AG09309 (cell line): ENCODE data around the gene ADGRB2.

Experiments used
- DNase-seq: peaks from one replicate; pipeline ENCODE4 v3.0.0-alpha.2; 2010; ENCODE audit warnings: low read depth
- H3K4me3 ChIP-seq: 2 replicates; pipeline ENCODE4 v1.5.1; 2011; ENCODE audit warnings: mild to moderate bottlenecking, low read depth, low read length, moderate library complexity; ENCODE audit not compliant: control insufficient read depth
- TF ChIP-seq, protein P1 (sequence below): IDR thresholded peaks from 2 replicates; pipeline ENCODE4 v1.5.1; 2011; ENCODE audit warnings: mild to moderate bottlenecking, low read depth, low read length, inconsistent platforms; ENCODE audit not compliant: insufficient read depth, control insufficient read depth; ENCODE audit errors: missing control alignments

The ADGRB2 gene

DNA sequence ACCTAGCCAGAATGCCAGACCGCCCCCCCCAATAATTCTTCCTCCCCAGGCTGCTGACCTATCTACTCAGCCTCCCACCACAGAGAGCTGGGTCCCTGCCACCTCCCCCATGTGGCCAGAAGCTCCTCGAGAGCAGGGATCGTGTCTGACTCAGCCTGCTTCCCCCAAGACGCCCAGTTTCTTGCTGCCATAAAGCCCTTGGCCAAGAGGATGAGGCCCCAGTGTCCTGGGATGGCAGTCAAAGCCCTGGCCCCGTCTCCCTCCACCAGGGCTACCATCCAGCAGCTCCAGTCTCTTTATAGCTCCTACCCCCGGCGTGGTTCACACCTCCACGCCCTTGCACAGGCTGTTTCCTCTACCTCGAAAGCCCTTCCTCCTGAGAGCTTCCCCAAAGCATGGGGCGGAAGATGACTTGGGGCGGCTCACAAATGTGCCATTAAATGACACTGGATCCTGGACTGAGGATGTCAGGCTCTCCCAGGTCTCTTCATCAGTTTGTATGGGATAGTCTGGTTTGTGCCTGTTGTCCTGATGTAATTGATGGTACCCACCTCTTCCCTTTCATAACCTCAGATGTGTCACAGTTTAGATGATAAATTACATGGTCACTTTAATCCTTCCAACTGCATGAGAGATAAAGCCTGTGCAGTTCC, 13.2 kb downstream of the ADGRB2 start:
- H3K4me3 ChIP-seq, result no peak overlapping the region
- TF ChIP-seq, protein P1, sequence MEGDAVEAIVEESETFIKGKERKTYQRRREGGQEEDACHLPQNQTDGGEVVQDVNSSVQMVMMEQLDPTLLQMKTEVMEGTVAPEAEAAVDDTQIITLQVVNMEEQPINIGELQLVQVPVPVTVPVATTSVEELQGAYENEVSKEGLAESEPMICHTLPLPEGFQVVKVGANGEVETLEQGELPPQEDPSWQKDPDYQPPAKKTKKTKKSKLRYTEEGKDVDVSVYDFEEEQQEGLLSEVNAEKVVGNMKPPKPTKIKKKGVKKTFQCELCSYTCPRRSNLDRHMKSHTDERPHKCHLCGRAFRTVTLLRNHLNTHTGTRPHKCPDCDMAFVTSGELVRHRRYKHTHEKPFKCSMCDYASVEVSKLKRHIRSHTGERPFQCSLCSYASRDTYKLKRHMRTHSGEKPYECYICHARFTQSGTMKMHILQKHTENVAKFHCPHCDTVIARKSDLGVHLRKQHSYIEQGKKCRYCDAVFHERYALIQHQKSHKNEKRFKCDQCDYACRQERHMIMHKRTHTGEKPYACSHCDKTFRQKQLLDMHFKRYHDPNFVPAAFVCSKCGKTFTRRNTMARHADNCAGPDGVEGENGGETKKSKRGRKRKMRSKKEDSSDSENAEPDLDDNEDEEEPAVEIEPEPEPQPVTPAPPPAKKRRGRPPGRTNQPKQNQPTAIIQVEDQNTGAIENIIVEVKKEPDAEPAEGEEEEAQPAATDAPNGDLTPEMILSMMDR, result no peak
- DNase-seq, result peak; percentile 24

DNA sequence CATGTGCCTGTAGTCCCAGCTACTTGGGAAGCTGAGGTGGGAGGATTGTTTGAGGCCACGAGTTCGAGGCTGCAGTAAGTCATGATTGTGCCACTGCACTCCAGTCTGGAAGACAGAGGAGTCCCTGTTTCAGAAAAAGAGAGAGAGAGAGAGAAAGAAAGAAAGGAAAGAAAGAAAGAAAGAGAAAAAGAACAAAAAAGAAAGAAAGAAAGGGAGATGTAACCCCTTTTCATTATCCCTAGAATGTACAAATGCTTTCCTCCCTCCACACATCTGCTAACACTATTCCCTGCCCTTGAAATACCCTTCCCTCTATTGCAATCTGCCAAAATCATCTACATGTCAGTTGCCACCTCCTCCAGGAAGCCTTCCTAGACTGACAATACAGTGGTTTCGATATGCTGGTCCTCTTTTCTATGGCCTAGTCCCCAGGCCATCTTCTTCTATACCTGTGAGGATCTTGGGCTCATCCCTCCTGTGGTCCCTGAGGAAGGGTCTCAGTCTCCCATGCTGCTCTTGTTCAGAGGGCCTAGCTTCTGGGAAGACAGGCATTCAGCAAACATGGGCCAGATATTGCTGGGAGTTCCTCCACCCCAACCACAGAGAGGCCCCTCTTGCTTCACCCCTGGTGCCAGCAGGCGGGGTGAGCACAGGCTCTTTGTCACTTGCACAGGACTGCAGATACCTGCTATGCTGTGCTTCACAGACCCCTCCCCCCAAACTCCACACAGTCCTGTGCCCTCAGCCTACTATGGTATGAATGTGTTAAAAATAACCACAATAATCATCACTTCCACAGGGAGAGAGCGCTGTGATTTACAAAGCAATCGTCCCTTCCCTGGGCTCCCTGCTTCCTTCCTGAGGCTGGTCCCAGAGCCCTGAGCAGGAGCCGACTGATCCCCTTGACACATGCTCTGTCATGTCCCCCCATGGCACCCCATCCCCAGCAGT, 14.1 kb downstream of the ADGRB2 start:
- H3K4me3 ChIP-seq, result no peak overlapping the region
- TF ChIP-seq, protein P1, result no peak
- DNase-seq, result no peak

DNA sequence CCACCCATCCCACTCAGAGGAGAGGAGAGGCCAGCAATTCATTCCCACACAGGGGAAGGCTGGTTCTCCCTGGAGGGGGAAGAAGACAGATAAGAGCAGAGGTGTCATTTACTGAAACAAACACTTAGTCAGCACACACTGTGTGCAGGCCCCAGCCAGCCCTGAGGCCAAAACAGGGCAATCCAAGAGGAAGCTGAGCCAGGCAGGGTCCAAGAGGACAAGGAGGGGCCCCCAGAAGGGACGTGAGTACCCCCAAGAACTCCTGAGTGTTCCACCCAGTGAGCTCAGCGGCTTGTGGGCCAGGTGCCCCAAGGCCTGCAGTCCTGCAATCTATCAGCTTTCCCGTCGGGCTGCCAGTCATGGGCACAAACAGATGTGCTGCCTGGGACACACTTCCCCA, 15.8 kb downstream of the ADGRB2 start:
- DNase-seq, result no peak
- TF ChIP-seq, protein P1, result no peak
- H3K4me3 ChIP-seq, result no peak overlapping the region

DNA sequence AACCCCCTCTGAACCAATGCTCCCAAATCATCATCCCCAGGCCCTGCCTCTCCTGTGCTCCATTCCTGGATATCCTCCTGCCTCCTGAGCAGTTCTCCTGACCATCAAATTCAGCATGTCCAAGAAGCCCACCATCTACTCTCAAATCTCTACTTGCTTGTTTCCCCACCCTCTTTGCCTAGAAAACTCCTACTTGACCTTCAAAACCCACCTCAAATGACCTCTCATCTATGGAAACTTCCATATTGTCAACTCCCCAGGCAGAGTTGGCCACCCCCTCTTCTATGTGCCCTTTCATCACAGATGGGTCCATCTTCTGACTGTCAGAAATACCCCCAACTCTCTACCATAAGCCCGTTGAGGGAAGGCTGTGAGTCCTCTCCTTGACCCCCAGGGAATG, 16.8 kb downstream of the ADGRB2 start:
- H3K4me3 ChIP-seq, result no peak overlapping the region
- TF ChIP-seq, protein P1, result no peak
- DNase-seq, result no peak

DNA sequence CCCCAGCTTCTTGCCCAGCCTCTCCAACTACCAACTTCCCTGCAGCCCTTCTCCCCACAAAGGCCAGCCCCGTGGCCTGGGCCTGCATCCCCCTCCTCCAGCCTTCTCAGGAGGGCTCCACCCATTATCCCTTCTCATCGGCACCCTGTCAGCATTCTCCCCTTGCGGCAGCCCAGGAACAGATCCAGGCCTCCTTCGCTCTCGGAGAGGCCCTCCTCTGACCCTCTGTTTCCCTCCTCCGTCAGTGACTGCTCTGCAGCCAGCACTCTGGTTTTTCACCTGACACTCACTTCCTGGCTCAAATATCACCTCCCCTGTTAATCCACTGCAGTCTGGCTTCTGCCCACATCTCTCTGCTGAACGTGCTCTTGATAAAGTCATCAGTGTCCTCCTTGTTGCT, 17.5 kb downstream of the ADGRB2 start:
- no peak overlapping the region for H3K4me3 ChIP-seq
- no peak for DNase-seq
- TF ChIP-seq, protein P1, result no peak

DNA sequence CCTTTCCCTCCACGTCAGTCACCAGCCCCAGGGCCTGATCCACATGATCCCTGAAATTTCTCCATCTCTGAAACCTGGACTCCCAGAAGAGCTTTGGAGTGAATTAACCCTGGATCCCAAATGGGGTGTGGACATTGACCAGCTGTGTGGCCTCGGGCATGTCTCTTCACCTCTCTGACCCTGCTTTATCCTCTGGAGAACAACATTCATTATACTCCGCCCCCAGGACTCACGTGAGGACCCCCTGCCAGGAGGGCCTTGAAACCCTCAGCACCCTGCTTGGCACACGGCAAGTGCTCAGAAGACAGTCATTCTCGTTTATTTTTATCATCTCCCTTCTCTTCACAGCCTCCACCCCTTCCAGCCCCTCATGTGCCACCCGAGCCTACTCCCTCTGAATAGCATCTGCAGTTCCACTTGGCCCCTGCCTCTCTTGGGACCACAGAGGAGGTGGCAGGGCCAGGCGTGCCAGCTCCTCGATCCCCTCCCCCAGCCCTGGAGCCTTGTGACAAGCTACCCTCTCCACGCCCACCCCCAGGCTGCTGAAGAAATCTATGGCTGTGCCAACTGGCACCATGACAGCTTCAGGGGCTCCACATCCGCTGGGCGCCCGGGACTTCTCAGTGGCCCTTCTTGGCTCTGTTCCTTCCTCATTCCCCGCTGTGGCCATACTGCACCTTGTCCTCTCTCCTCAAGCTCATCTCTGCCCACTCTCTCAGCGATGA, 18.0 kb downstream of the ADGRB2 start:
- TF ChIP-seq, protein P1, result no peak
- no peak for DNase-seq
- no peak overlapping the region for H3K4me3 ChIP-seq
